Fibroblast of skin of left biceps (primary cell): ENCODE results near the gene ERC2.
"Not testable (repeated sequence)": the region's sequence is repeated elsewhere in the genome, so short reads cannot be mapped to it uniquely, and the experiment has no call there.

Source experiments
- DNase-seq, 2 experiments: peaks; one replicate each; pipeline ENCODE4 v3.0.0-alpha.2; 2013; ENCODE audit warnings: low read depth in 2 of 2

The ERC2 gene

GRCh38 chr3:56309465-56309864, 158.8 kb downstream of the ERC2 start:
- no peak for DNase-seq

DNA sequence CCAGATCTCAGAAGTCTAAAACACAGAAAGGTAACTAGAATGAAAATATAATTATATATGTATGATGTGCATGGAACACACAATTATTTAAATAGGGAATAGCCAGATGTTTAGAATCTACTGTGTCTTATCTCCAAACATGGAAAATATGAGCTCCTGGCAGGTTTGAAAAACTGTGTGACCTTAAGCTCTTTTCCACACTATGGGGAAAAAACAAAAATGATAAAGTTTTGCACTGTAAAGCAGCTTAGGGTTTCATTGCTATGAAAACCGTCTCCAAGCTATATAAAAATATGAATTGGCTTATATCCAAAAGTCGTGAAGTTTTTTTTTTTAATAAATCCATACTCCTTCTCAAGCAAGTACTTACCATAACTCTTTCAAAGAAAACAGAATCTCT, 159.8 kb downstream of the ERC2 start:
- DNase-seq: no peak

GRCh38 chr3:56304069-56304468, 164.2 kb downstream of the ERC2 start:
- DNase-seq: no peak

- DNase-seq: peak in 1 of 2 experiments; percentile 10
Observed at GRCh38 chr3:56303487-56303886, 164.8 kb downstream of the ERC2 start.

DNA sequence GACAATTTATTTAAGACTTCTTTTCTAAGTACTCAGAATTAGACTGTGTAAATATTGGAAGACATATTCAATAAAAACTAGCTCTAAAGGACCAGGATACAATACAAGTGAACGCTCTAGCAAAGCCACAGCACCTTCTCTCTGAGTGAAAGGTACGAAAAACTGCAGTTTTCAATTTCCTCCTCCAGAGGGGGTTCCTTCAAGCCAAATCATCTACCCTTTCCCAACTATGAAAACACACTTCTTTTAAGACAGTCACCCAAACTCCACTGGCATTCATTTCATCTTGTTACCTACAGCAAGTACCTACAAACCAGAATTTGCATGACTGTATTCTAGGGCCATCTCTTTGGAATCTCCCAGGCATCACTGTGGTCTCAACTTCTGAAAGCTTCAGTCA, 165.8 kb downstream of the ERC2 start:
- no peak for DNase-seq

DNA sequence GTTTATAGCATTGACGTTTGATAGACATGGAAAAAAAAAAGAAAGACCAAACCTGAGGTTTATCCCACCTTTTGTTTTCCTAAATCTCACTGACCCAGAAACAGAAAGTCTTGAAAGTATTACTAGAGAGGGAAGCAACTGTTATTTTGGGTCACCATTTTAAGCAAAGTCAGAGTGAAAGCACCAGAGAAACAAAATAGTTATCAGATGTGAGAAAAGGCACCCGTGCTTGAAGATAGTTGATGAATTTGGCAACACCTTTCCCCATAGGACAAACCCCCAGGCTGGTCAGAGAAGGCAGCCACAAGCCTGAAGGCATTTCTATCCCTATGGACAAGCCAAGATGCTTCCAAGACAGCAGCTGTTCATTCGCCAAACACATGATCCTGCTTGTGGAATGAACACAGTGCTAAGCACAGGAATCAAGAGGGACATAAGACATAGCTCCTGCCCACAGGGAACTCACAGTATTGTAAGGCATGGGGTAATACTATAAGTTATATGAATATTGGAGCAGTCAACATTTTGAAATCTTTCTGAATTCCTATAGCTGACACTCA, 170.9 kb downstream of the ERC2 start:
- no peak for DNase-seq

- DNase-seq: no peak
Observed at GRCh38 chr3:56296361-56296760, 171.9 kb downstream of the ERC2 start.

GRCh38 chr3:56295161-56295560, 173.1 kb downstream of the ERC2 start:
- no peak for DNase-seq

- DNase-seq: no peak
Observed at GRCh38 chr3:56294286-56294685, 174.0 kb downstream of the ERC2 start.

- peak in 1 of 2 experiments; percentile 17 for DNase-seq
Observed at GRCh38 chr3:56291953-56292352, 176.3 kb downstream of the ERC2 start.

- peak; percentile 48 to 62 for DNase-seq
Observed at GRCh38 chr3:56291244-56291680, 177.0 kb downstream of the ERC2 start.

- DNase-seq: no peak
Observed at GRCh38 chr3:56290374-56290773, 177.9 kb downstream of the ERC2 start.

DNA sequence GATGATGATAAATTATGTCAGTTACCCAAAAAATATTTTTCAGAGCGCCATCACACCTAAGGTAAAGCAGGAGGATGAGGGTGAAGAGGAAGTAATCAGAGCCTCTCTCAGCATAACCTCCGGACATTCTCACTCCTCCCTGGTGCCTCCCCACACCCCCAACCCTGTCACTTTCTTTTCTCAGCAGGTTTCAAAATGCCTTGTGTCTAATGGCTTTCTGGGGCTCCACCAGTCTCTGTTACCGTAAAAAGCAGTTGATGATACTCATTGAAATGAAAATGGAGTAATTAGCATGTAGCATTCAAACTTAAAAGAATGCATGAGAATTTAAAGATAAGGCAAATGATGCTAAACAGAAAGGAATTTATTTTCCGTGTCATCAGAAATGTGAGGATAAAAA, 180.0 kb downstream of the ERC2 start:
- no peak for DNase-seq

DNA sequence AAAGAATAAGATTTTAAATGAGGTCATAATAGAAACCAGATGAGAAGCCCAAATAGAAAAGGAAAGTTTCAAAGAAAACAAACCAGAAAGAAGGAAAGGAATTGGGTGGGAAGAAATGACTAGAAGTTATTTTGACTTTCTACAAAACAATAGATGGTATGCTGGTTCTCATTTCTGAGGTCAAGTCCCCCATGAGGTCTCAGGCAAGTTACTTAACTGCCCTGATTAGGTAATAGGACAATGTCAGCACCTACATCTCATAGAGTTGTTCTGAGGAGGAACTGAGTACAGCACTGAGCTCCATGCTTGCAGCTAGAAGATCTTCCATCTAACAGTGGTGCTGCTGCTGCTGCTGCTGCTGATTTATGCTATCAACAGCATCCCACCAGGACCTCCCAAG, 185.9 kb downstream of the ERC2 start:
- DNase-seq: no peak

GRCh38 chr3:56277236-56277635, 191.0 kb downstream of the ERC2 start:
- no peak for DNase-seq

- DNase-seq: no peak
Observed at GRCh38 chr3:56275120-56275519, 193.1 kb downstream of the ERC2 start.

DNA sequence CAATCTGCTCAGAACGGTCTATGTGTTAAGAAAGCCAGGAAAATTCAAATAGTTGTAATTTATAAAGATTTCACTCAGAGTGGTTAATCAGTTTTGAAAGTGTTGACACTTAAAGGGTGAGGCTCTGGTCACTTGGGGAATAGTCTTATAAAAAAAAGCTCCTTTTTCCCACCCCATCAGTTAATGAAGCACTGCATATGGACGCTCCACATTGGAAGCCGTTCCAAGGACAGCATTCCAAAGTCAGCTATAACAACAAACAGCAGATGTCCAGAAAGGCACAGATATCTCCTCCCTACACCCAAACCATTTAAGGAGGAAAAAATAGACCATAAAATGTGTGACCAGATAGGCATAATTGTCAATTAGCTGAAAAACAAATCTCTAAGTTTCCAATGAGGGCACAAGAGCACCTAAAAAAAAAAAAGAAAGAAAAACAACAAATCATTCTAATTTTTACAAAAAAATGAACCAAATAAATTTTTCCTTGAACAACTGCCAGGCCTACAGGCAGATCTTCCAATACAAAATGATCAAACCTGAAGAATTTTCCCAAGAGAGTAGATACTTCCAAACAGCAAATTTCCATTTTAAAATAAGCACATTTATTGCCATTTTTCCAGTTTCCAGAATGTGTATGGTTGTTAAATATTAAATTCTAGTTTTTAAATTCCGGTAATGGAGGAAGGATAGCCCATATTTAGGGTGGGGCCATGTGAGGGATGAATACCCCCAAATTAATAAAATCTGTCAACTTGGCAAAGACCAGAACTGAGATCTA, 198.3 kb downstream of the ERC2 start:
- peak in 1 of 2 experiments; percentile 13 for DNase-seq

GRCh38 chr3:56268616-56269383, 199.5 kb downstream of the ERC2 start:
- no peak for DNase-seq

GRCh38 chr3:56261852-56262251, 206.4 kb downstream of the ERC2 start:
- DNase-seq: not testable (repeated sequence)

- DNase-seq: no peak
Observed at GRCh38 chr3:56260262-56260661, 208.0 kb downstream of the ERC2 start.

DNA sequence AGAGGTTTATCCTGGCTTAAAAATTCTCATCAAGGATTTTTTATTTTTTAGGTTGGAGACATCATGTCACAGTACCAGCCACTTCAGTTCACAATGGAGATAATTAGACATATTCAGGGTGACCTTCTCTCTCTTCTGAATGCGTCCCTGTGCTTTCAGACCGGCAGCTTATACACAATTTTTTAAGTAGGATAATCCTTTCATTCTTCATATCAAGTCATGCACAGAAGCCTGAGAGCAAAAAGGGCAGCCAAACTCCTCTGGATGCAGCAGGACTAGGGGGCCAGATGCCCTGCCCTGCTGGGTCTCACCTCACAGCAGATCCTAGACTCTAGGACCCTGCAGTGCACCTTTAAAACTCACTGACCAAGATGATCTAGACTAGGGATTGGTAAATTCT, 210.4 kb downstream of the ERC2 start:
- no peak for DNase-seq

- DNase-seq: no peak
Observed at GRCh38 chr3:56254835-56255234, 213.4 kb downstream of the ERC2 start.
